Stimulated activated CD4-positive, alpha-beta T cell treated with anti-CD3 and anti-CD28 coated beads, Interleukin-1b, Interleukin-23, amount 100 ng/mL, for 24 hours (primary cell): ENCODE measurements around the gene MCEE.
"Not testable (repeated sequence)": the region's sequence is repeated elsewhere in the genome, so short reads cannot be mapped to it uniquely, and the experiment has no call there.

ENCODE experiments used
- DNase-seq, 4 experiments: peaks; one replicate each; pipeline ENCODE4 v3.0.0-alpha.2; 2020; ENCODE audit warnings: low read depth in 4 of 4, low spot score in 1 of 4

MCEE gene

DNA sequence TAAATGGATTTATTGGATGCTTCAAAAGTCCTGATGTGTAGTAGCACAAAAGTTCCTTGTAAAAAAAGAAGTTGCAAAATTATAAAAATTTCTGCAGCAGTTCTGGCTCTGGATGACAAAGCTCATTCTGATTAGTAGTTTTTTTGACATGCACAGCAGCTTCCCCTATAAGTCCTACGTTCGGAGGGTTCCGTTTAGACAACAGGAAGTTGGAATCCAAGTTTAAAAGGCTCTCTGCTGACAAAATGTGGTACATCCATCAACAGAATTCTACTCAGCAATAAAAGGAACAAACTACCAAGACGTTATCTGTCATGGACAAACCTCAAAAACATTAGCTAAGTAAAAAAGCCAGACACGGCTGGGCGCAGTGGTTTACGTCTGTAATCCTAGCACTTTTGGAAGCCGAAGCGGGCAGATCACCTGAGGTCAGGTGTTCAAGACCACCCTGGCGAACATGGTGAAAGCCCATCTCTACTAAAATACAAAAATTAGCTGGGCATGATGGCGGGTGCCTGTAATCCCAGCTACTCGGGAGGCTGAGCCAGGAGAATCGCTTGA lies 46.2 kb downstream of the MCEE start:
- DNase-seq, result not testable (repeated sequence)

DNA sequence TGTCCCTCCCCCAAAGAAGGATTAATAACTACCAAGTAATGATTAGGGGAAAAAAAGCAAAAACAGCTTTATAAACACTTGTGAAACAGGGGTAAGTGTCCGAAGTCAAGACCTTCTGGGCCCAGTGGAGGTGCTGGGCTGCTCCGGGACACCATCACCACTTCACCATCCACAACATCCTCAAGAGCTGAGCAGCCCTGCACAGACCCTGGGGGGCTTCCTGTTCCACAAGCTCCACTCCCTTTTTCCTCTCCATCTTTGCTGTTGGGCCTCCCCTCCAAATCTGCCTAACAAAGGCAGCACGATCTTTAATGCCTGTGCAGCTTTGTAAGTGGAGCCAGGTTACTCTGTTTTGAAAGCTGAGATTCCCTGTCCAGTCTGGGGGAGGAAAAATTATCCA lies 46.7 kb downstream of the MCEE start:
- DNase-seq, result not testable (repeated sequence)

DNA sequence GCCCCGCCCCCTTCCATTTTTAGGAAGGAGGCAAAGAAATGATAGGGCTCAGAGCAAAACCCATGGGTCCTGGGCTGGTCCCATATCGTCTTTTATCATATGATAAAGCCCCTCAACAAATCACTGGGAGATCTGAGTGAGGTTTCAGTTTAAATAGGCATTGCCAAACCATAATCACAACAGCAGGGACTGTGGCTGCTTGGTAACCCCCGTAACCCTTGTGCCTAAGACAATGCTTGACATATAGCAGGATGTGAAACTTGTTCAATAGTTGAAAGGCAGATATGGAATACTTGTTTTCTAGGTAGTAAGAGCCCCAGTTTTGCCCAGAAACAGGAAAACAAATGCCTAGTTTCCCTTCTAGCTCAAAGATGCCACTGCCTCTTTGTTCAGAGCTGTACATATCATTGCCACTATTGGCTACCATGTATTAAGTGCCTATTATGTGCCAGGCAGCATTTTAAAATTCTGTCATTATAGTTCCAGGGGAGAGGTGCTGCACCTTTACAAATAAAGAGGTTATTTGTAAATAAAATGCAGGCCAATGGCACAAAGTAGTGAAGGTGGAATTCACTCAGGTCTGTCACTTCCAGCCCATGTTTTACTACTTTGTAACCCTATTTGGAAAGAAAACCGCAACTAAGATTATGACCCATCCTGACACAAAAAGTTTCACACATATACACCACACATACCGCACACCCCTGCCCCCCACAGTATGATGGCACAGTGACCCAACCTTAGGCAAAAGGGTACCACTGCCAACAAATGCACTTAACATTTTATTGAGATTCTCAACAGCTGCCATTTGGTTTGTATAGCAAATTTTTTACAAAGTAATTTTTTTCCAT lies 47.4 kb downstream of the MCEE start:
- DNase-seq, result peak in 1 of 4 experiments; percentile 45

DNA sequence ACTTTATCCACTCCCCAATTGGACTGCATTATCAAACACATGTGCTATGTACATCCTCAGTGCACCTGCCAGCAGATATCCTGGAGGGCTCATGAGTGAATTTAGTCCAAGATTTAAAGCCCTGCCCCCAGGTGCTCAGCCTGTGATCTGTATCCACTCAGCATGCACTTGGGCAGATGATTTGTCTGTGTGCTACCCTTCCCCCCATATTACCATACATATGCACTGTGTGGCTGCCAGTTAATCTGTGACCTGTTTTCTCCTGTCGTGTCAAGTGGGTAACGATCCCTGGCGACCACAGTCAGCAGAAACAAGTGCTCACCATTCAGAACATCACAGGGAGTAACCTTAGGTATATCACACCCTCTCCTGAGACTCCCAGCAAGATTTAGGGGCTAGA lies 51.4 kb downstream of the MCEE start:
- DNase-seq, result no peak

DNA sequence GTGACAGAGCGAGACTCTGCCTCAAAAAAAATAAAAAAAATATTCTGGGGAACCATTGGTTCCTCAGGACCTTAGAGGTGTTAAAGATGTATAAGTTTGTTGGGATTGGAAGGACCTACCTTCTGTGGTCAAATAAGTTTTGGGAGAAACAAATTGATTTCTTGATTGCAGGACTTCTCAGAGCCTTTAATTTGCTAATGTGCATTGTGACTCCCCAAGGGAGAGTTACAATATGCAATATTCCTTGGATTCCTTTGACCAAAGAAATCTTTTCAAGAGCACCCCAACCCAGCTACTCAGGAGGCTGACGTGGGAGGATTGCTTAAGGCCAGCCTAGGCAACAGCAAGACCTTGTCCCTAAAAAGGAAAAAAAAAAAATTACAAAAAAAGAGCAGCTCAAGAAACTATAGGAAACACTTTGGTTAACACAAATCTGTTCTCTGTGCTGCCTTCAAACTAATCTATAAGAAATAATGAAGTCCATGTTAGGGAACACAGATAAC lies 55.1 kb downstream of the MCEE start:
- DNase-seq, result no peak

DNA sequence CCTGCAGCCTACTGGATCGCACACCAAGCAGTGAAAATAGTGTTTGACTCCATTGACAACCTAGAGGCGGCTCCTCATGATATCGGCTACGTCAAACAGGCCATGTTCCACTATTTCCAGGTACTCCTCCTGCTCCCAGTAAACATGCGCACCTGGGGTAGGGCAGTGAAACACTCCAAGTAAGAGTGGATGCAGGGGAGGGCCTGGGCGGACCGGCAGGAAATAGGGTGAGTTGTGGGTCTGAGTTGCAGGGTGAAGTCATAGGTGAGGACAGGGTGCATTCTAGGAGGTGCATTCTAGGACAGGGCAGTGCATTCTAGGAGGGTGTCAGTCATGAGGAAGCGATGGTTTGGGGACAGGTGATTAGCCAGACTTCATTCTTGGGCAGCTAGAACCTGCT lies 56.6 kb downstream of the MCEE start:
- DNase-seq, result no peak

DNA sequence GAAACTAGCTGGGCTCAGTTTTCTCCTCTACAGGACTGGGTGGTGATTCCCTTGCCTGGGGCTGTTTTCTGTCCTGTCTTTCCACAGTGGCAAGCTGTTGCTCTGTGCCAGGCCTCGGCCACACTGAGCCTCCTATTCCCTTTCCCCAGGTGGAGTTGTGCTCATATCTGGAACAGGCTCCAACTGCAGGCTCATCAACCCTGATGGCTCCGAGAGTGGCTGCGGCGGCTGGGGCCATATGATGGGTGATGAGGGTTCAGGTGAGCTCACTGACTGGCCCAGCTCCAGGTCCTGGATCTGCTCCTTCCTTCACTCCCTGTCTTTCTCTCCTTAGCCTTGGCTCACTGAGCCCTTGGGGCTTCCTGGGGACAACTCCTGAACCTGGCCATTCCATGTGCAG lies 57.5 kb downstream of the MCEE start:
- DNase-seq, result no peak

DNA sequence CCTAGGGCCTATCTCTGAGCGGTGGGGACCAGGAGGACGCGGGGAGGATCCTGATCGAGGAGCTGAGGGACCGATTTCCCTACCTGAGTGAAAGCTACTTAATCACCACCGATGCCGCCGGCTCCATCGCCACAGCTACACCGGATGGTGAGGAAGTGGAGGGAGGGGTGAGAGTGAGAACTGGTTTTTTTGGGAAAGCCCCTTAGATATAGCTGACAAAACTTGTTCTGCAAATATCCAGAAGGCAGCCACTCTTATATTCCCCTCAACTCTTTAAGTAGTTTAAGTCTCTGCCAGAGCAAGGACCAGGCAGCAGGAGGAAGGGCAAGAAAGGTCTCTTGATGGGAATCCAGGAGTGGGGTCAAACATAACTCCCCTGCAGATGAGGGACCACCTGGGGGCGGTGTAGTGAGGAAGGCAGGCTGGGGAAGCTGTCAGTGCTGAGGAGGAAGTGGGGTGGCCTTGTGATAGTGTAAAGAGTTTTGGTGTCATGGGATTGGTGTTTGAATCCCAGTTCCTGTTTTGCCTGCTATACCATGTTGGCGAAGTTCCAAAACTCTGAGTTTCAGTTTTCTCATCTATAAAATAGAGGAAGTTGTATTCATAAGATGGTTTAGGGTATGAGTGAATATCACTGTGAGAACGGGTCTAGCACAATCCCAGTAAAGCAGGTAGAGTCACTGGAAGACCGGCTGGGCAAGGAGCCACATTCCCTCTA lies 58.2 kb downstream of the MCEE start:
- DNase-seq, result peak in 1 of 4 experiments; percentile 39

DNA sequence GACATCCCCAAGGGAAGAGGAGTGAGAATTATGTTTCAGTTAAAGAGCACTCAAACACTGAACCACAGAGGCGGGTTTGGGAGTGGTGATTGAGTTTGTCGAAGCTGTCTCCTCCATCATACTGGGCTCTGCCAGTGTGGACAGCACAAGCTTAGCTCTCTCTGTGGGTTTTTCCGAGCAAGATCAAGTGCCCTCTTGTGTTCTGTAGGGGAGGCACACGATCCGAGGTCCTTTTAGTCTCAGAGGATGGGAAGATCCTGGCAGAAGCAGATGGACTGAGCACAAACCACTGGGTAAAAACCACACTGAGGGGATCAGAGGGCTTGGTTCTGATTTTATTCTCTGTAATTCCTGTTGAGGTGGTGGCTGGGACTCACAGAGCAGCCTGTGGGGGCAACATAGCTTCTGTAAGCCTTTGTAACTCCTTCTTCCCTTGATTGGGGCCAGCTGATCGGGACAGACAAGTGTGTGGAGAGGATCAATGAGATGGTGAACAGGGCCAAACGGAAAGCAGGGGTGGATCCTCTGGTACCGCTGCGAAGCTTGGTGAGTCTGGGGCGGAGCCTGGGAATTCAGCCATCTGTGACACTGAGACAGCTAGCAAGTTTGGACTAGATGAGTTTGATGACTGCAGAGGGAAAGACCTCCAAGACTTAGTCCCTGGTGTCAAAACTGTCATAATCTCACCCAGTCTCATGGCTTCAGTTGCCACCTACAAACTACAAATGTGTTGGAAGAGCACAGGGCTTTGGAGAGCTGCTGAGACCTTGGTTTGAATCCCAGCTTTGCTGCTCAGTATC lies 59.5 kb downstream of the MCEE start:
- DNase-seq, result no peak

DNA sequence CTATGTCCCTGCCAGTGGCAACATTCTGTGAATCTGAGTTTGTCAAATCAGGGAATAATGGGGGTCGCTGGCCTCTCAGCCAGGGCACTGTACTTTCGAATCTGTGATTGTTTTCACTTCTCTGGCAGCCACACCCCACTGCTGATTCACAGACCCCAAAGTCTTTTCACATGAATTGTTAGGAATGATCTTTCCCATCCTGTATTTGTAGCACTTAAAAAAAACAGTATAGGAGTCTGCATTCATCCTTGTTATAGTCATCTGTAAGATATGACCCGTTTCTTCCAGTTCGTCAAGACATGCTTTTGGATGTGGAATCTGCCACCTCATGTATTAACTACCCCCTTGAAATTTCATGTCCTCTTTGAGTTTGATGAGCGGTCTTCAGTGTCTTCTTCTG lies 60.7 kb downstream of the MCEE start:
- no peak for DNase-seq

DNA sequence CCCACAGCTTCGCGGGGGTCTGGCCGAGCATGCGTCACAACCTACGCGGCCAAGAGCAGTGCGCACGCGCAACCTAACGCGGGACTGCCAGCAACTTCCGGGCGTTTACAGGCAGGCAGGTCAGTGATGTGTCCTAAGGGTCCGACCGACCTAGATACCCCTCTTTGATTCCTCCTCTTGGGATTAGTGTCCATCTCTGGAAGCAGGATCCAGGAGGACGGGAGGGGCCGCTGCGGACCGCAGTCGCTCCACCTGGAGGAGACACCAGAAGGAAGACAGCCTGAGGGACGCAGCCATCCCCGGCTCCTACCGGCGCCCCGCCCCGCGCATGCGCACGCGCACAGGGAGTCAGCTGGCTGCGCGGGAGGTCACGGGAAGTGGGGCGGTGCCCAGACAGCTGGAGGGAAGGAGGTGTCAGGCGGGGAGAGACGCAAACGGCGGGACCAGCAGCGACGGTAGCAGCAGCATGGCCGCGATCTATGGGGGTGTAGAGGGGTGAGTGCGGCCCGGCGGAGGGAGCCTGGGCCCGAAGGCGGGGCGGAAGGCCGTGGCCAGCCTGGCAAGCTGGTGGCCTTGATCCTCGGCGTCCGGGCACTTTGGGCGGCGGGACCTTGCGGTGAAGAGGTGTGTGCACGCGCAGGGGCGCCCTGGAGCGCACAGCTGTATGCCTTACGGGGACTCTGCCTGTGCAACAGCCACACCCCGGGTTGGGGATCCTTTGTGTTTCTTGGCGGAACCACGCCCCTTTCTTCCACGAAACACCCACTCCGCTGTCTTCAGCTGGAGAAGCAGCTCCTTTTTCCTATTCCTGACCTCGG lies 61.6 kb downstream of the MCEE start, which contains the start of gene NAGK:
TSS of gene NAGK (plus strand) at position 431 of the 818 bp plus-strand sequence. CDS start at position 467, 36 bp downstream.
- DNase-seq, result peak; percentile 90 to 94 (median 92)

DNA sequence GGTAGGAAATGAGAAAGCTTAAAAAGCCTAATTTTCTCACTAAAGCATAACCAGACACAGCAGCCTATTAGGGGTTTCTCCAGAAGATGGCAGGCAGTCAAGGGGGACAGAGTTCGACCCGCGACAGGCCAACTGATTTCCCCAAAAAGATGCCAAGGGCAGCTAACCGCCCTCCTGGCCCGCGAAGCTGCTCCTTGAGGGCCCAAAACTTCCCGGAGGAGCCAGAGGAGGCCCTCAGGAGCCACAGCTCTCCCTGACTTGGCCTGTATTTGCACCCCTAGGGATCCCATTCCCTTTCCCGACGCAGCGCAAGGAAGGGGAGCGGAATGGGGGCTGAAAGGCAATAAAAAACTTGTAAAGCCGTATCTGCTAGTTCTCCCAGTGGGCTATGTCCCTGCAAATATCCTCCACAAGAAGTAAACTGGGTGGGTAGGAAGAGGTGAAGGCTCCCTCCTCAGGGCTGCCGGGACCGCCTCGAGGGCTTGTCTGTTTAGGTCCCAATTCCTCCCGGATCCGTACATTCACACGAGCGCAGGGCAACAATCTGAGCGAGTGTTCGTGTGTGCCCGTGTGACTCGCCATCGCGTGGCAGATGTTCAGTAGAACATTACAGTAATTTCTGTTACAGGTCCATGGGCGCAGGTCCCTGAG lies 62.3 kb downstream of the MCEE start:
- no peak for DNase-seq

DNA sequence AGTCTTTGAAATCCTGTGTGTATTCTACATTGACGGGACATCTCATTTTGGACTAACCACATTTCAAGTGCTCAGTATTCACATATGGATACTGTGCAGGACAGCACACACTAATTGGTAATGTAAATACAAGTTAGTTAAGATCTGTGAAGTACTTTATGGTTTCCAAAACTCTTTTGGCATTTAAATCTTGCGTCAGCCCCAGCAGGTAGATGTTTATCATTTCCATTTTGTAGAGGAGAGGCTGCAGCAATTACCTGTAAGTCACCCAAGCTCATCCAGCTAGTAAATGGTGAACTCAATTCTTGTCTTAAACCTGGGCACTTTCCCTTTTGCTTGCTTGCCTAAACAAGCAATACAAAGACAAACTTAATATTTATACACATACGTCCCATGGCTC lies 63.2 kb downstream of the MCEE start:
- no peak for DNase-seq

DNA sequence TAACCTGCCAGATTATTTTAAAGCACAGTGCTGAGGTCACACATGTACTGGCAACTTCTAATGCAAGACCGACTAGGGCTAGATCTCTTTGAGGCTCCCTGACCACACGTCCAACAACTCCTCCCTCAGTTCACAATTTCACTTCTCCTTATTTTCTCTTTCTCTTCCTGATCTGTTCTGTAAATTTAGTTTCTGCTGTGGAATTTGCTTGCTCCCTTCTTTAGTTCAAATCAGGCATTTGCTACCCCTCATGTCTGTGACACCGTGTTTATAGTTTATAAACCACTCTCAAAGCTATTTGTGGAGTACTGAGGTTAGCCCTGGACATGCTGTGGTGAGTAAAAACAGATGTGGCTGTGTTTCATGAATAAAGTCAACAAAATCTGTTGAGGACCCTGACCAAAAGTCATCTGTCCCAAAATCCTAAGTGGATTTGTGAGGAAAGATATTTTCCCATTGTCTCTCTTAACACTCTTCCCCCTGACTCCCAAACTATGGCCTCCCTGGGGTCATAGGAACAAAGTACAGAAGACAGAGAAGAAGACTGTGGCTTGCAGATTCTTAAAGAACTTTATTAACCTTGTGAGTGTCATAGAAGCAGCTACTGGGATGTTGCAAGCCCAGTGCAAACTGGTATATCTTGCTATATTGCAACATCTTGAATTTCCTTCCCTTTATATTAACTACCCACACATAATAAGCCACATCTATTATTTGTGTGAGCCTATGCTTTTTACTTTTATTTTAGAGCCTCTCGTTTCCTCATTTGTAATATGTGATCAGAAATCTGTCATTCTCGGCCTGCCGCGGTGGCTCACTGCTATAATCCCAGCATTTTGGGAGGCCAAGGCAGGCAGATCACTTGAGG lies 65.0 kb downstream of the MCEE start:
- no peak for DNase-seq

DNA sequence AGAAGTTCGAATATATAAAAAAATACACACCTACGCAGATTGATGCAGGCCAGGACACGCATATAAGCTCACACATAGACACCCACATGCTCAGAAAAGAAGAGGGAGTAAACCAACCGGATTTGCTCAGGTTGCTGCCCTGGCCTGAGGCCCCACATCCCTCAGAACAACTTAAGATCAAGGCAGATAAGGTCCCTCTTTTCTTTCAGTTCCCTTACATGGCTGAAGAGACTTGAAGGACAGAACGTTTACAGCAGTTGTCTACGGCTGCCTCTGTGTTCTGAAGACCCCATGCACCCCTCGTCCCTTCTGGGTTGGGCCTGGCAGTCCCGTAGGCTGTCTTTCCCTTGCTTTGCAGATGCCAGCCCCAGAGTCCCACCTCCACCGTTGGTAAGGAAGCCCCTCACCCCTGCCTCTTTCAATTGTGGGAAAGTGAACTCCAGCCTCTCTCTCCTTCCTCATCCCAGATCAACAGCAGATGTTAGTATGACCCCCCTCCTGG lies 65.9 kb downstream of the MCEE start:
- DNase-seq, result no peak

DNA sequence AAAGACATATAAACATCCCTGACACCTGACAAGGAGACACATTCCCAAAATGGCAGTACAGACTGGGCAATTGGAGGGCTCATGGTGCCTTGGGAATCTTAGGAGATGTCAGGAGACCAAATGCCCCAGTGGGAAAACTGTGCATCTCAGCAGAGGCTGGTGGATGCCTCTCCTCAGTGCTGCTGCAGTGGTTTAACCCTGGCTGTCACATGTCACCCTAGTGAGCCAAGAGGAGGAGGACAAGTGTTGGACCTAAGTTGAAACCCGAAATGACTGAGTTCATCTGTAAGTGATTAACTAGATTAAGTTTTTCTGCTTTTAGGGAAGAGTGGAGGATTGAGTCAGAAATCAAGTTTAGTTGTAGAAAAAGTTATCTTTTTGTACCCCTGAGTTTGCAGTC lies 66.8 kb downstream of the MCEE start:
- DNase-seq, result no peak

DNA sequence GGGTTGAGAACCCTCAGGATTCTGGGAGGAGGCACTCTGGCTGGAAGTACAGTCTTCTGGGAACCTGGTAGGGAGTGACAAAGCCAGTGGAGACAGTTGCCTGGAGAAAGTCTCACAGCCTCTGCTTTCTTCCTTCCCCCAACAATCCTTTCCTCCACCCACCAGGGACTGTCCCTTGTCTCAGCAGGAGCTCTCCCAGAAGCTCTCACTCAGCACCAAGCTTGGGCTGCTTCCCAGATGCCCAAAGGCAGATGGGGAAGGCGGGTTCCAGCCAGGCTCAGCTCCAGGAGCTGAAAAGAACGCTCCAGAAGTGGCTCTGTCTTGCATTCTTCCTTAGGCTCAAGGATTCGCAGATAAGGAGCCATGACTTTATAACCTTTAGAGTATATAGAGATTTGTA lies 69.2 kb downstream of the MCEE start:
- DNase-seq, result no peak

DNA sequence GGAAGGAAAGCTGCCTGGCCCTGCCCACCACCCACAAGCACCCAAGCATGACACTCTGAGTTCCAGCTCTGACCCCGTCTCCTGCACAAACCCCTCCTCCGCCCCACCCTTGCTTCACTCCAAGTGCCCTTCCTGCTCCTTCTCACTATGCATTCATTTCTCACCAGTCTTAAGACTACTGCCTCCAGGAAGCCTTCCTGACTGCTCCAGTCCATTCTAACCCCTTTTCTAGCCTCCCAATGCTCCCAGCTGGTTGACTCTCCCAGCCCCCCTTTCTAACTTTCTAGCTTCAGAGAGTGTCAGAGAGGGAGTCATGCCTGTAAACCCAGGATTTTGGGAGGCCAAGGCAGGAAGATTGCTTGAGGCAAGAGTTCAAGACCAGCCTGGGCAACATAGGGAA lies 69.8 kb downstream of the MCEE start:
- DNase-seq, result no peak
